NCI-H2081 treated with DMSO at 0.1 percent for 48 hours (cell line): Measurements from ENCODE around the gene LRPAP1.
"Not testable (repeated sequence)": the region's sequence is repeated elsewhere in the genome, so short reads cannot be mapped to it uniquely, and the experiment has no call there.

Experiments used
- DNase-seq: peaks from one replicate; lab custom pipeline; 2025; lab: John Stamatoyannopoulos, UW

Gene LRPAP1

DNA sequence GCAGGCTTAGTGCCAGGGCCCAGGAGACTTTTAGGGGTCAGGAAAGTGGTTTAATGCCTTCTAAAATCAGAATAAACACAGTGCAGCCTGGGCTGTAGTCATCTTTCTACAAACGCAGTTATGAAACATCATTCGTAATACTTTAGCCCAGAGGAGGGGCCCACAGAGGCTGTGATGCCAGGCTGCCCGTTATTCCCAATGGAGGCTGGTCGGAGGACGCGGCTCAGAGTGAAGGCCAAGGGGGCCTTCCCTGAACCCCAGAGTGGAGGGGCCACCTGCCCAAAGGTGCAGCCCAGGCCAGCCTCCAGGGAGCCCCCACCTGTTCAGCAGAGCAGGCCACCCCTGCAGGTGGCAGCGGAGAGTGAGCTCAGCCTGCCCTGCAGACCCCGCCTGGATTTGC is 29.9 kb upstream of the LRPAP1 start:
- not testable (repeated sequence) for DNase-seq

DNA sequence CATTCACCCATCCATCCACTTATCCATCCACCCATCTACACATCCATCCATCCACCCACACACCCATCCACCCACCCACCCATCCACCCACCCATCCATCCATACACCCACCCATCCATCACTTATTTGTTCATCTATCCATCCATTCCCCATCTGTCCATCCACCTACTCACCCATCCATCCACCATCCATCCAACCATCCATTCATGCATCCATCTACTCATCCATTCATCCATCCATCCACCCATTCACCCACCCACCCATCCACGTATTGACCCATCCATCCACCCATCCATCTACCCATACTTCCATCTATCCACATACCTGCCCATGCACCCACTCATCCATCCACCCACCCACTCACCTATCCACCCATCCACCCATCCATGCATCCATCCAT is 28.2 kb upstream of the LRPAP1 start:
- DNase-seq, result not testable (repeated sequence)

DNA sequence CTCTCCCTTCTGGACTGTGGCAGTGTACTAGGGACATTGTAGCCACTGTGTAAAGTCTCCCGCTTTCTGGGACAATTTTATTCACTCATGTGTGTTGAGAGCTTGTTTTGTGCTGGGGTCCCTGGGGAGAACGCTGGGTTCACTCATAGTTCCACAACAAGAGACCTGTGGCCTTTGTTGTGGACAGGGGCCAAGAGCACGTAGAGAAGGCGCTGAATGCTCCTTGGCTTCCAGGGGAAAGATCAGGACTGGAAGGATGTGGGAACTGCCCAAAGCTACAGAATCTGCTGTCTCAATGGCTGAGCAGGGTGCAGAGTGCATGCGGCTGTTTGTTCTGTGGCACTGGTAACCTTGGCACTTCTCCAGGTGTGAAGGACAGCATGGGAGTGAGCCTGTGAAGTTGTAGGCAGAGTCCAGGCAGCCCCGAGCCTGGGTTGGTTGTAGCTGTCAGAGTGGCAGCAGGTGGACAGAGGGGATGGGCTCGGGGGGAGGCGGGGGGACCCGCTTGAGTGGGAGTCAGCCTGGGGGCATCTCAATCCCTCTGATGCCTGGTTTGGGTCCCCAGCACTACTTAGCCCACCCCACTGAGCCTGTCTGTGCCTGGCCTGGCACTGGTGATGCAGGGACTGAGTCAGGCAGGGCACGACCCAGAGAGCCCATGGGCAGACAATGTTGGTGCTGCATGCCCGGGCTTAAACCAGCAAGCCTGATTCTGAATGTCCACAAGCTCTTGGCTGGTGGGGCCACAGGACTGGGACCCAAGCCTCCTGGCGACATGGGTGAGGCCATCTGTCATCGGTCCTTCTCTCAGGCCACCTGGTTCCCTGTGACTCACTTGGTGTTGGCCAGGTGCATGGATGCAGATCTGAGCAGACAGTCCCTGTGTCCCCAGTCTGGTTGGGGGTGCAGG is 27.4 kb upstream of the LRPAP1 start:
- not testable (repeated sequence) for DNase-seq

DNA sequence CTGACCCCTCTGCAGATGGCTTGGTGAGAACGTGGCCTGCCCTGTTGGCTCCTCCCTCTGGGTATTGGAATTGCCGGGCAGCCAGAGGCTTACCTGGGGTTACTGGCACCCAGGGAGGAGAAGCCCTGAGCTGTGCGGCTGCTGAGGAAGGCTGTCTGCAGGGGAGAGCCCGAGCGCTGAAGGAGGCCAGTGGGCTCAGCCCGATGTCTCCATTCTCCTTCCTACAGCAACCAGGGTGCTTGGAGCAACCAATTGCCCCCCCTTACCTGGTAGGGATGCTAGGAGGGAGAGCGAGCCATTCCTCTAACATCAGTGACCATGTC is 26.3 kb upstream of the LRPAP1 start:
- DNase-seq, result not testable (repeated sequence)

DNA sequence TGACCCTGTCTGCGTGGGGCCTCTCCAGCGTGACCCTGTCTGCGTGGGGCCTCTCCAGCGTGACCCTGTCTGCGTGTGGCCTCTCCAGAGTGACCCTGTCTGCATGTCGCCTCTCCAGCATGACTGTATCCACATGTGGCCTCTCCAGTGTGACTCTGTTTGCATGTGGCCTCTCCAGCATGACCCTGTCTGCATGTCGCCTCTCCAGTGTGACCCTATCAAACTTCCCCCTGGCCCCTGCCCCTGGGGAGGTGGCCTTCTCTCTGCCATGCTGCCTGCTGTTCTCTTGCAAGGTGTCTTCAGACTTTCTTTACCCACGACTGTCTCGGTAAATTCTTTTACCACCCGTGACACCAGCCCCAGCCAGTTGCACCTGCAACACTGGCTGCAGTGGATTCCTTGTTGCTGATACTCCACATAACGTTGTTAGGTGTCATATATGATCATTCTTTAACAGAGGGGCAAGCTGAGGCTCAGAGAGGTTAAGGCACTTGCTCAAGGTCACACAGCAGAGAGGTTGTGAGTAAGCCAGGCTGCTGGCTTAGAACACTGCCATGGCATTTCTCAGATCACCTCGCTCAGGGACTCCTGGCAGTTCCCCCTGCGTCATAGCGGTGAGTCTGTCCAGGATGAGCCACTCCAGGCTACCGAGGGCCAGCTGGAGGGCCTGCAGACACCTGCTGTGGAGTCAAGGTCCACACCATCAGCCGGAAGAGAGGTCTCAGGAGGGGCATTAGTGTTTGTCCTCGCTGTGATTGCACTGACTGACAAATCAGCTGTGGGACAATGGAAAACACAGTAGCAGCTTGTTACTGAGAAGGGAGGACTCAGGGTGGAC is 25.7 kb upstream of the LRPAP1 start:
- DNase-seq, result not testable (repeated sequence)

DNA sequence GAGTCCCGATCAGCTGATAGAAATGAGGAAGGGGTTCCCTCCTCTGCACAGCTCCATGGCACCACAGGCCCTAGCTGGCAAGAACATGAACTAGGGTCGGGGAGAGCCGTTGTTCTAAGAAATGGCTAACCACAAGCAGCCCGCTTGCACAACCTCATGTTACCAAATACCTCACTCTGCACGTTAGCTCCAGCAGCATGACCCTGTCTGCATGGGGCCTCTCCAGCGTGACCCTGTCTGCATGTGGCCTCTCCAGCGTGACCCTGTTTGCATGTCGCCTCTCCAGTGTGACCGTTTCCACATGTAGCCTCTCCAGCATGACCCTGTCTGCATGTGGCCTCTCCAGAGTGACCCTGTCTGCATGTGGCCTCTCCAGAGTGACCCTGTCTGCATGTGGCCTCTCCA is 24.9 kb upstream of the LRPAP1 start:
- DNase-seq, result not testable (repeated sequence)

DNA sequence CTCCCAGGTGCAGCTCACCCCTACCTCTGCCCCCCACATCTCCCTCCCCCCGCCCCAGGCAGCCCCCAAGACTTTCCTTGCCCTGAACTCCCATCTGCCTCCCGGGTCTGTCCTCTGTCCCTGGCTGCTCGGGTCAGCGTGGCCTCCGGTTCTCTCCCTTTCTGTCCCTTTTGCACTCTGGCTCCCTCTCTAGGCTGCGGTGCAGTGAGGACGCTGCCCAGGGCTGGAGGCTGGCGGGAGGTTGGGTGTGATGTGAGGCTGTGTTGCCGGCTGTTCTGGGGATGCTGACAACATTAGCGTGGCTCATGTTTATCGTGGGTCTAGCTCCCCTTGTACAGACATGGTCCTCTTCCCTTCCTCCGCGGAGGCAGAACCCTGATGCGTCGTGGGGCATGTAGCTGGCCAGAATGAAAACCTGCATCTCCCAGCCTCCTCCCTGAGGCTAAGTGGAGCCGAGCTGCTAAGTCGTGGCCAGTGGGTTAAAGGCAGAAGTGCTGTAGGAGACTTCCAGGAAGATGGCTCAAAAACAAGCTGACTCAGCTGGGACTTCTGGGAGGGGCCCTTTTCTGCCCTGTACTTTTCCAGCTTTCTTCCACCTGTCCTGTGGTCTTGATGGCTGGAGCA is 24.1 kb upstream of the LRPAP1 start:
- DNase-seq, result not testable (repeated sequence)

DNA sequence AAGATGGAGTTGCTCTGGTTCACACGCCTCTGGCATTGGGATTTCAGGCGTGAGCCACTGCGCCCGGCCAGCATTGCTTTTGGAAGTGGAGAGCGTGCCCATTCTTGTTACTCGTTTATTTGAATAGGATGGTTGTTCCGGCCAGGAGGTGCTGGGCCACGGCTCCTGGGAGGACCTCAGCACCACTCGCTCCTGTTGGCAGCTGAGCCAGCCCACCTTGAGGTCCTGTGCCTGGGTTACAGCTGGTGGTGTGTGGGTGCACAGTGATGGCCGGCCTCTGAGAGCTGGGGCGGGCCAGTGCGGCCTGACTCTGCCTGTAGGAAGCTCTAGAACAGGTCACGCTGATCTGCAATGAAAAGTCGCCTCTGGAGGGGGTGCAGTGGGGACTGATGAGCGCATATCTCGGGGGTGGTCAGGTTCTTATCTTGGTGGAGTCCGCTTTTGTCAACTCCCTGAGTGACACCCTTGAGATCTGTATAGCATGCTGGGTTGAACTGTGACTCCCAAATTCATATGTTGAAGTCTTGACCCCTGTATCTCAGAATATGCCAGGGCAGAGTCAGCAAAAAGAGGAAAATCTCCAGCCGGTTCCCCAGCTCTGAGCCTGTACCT is 23.3 kb upstream of the LRPAP1 start:
- DNase-seq, result not testable (repeated sequence)

DNA sequence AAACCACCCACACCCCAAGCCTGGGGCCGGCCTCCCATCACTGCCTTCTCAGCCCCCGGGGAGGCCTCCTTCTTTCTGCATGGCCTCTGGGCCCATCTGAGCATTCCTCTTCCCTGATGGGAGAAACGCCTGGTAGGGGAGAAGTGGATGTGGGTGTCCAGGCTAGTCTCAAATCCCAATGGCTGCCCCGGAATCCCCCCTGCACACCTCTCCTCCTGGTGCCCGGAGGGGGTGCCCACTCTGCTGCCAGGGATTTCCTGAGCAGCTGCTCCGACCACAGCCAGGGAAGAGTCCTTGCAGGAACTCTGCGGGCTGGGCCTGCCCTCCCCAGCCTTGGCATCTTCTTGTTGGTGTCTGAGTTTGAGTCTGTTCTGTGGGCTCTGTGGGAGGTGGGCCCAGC is 19.1 kb upstream of the LRPAP1 start:
- DNase-seq, result not testable (repeated sequence)

DNA sequence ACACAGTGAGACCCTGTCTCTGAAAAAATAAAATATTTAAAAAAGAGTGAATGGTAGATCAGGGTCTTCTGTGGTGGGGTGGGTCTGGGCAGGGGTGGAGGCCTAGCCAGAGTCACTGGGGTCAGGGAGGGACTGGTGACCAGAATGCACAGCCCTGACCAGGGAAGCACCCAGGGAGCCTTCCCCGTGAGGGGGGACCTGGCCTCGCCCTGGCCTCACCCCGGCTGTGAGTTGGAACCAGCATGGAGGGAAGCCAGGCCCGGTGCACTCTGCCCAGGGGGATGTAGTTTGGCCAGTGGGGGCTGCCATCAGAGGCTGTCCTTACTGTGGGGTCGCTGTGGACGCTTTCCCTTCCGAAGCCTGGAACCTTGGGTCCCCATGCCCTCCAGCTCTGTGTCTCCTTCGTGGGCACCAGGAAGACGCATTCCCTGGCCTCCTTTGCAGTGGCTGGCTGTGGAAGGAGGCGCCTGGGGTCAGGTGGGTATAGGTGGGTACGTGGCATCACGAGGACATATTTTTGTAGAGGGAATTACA is 18.6 kb upstream of the LRPAP1 start:
- DNase-seq, result not testable (repeated sequence)

DNA sequence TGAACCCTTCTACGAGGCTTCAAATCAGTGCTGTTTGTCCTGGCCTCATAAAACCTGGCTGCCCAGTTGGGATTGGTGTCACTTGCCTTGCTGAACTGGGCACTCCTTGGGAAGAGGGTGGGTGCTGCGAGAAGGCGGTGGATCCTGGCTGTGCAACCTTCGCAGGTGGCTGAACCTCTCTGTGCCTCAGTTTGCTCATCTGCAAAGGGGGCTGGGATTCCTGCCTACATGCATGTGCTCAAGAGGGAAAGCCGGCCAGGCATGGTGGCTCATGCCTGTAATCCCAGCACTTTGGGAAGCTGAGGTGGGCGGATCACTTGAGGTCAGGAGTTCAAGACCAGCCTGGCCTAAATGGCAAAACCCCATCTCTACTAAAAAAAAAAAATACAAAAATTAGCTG is 17.8 kb upstream of the LRPAP1 start:
- not testable (repeated sequence) for DNase-seq

DNA sequence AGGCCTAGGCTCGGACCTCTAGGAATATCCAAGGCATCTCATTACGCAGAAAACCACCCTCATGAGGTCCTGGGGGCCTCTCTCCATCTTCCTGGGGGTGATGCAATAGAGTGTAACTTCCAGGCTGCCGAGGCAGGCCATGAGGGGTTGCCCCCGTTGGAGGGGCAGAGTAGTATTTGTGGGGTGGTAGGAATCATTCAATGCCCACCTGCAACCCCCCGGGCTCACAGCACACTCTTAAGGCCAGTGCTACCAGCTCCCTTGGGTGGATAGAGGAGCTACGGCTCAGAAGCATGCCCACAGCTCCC is 17.4 kb upstream of the LRPAP1 start:
- not testable (repeated sequence) for DNase-seq

DNA sequence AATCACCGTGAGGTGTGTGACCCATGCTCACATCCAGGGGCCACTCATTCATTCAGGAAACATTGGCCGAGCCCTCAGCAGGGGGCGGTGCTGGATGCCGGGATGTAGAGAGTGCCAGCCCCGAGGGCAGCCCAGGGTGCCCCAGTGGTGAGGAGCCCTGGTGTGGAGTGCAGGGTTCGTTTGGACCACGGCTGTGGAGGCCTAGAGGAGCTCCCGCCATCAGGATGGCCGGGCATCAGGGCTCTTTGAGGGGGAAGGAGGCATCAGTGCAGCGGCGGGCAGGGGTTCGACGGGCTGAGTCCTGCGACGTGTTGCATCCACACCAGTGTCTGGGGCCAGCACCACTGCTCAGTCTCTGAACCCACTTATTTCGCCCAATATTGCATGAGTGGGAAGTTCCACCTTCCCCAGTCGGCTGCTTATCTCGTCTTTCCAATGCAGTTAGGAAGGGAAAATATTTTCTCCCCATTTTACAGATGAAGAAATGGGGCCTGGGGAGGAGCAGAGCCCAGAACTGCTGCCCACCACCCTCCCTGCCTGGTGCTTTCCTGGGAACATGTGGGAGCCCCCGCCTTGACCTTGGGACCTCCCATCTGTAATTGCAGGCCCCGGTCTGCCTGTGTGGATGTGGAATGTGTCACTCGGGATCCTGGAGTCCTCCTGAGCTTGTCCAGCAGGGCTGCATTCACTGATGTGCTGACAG is 16.9 kb upstream of the LRPAP1 start:
- DNase-seq, result not testable (repeated sequence)

DNA sequence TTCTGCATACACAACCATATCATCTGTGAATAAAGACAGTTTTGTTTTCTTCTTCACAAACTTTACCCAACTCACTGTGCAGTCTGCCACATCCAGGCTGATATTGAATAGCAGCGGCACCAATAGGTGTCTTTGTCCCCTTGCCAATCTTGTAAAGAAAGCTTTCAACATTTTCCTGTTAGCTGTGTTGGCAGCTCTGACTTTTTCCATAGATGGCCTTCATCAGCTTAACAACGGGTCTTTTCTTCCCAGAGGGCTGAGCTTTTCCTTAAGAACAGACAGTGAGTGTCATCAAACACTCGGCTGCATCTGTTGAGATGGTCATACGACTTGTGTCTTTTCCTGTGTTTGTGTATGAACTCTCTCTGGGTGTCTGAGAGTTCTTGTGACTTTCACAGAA is 14.5 kb upstream of the LRPAP1 start:
- not testable (repeated sequence) for DNase-seq

DNA sequence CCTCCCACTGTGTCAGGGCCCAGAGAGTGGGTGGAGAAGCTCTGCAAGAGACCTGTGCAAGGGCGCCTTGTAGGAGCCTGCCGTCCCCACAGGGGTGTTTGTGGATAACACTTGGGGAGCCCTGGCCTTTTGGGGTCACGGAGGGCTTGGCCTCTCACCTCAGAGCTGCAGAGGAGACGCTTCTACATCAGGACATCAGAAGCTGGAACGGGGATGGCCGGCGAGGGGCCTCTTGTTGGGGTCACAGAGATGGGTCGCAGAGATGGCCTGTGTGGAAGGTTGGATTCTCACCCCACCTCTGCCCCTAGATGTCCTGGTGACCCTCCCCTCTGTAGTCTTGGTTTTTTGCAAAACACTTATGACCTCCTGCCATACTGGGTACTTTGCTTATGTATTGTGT is 13.1 kb upstream of the LRPAP1 start:
- DNase-seq, result not testable (repeated sequence)

DNA sequence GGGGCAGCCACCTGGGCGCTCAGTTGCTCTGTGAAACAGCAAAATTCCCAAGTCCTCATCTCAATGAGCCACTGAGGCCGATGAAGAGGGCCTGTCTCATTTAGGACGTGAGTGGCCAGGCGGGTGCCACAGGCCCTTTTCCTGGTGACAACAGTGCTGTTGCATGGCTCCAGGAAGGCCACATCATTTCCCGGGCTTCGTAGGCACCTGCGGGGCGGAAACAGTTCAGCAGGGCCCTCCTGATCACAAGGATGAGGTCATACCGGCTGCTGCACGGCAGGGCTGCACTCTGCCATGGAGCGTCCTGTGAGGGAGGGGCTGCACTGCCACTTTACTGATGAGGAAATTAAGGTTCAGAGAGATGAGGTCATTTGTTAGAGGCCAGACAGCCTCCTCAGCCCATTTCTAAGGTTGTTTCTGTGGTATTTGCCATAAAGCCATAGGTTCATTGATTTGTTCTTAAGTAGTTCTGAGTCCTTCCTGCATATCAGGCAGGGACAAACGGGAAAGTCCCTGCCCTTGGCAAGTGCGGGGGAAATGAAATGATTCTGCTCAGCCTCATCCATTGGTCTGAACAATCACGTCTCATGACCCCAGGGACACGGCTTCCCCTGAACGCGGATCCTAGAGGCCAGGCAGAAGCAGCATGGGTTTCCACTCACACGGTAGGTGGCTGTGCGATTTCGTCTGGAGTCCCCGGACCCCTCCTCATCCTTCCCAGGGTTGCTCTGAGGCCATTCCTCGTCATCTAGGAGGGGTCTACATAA is 12.2 kb upstream of the LRPAP1 start:
- DNase-seq, result not testable (repeated sequence)

DNA sequence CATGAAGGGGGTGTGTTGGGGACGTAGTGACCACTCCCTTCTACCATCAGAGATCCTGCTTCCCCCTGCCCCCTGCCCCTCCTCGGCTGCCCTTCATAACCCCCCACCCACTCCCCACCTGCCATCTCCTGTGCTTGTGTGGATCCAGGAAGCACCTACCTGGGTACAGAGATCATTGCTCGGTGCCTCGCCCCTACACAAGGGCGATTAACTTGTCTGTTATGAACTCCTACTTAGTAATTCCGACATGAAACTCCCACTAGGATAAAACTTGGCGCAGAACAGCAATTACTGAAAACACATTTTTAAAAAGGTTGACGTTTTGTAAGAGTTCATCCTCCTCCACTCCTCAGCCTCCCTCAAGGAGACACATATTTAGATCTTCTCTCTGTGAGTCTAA is 11.2 kb upstream of the LRPAP1 start:
- not testable (repeated sequence) for DNase-seq

DNA sequence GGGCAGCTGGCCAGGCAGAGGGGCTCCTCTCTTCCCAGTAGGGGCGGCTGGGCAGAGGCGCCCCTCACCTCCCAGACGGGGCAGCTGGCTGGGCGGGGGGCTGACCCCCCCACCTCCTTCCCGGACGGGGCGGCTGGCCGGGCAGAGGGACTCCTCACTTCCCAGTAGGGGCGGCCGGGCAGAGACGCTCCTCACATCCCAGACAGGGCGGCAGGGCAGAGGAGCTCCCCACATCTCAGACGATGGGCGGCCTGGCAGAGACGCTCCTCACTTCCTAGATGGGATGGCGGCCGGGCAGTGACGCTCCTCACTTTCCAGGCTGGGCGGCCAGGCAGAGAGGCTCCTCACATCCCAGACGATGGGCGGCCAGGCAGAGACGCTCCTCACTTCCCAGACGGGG is 6.7 kb upstream of the LRPAP1 start:
- not testable (repeated sequence) for DNase-seq

DNA sequence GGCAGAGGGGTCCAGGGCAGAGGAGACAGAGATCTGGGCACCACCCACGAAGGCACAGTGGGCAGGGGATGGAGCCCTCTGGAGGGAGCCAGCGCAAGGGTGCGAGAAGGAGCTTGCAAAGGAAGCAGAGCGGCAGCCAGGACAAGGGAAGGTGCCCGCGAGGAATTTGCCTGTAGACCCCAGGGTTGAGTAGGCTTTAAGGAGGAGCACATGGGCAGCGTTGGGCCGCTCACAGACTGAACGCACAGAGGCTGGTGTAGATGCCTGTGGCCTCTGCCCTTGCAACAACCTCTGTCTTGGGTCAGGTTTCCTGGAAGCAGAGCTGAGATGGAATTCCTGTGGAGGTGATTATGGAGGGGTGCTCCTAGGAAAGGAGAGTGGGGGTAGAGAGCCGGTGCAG is 3.6 kb upstream of the LRPAP1 start:
- not testable (repeated sequence) for DNase-seq

DNA sequence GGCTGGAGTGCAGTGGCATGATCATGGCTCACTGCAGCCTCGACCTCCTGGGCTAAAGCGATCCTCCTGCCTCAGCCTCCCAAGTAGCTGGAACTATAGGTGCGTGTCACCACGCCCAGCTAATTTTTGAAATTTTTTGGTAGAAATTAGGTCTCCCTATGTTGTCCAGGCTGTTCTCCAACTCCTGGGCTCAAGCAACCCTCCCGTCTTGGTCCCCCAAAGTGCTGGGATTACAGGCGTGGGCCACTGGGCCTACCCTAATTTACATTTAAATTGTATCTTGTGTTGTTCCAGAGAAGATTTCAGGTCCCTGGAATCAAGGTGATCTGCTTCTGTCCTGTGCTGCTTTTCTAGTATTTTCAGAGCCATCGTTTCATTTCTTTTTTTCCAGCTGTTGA is 1.2 kb upstream of the LRPAP1 start:
- no peak for DNase-seq
